HuH-7.5 (cell line): Measurements from ENCODE around the gene SFTPA2.
"Not testable (repeated sequence)": the region's sequence is repeated elsewhere in the genome, so short reads cannot be mapped to it uniquely, and the experiment has no call there.

Source experiments
- DNase-seq: peaks from one replicate; pipeline ENCODE4 v3.0.0; 2011; ENCODE audit warnings: low spot score

The SFTPA2 gene

DNA sequence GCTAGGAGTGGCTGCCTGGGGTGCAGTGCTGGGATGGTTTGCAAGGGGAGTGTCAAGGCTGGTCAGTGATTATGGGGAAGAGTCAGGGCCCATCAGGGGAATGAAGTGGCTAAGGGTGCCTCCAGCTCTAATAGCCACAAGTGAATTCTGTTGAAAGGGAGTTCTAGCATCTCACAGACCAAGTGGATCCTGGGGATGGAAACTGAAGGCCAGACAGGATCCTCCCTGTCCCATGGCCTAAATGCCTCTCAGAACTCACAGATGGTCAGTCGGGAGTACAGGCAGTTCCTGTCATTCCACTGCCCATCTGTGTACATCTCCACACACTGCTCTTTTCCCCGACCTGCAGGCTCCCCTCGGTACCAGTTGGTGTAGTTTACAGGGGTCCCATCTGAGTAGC, 3.2 kb downstream of the SFTPA2 start:
- not testable (repeated sequence) for DNase-seq

DNA sequence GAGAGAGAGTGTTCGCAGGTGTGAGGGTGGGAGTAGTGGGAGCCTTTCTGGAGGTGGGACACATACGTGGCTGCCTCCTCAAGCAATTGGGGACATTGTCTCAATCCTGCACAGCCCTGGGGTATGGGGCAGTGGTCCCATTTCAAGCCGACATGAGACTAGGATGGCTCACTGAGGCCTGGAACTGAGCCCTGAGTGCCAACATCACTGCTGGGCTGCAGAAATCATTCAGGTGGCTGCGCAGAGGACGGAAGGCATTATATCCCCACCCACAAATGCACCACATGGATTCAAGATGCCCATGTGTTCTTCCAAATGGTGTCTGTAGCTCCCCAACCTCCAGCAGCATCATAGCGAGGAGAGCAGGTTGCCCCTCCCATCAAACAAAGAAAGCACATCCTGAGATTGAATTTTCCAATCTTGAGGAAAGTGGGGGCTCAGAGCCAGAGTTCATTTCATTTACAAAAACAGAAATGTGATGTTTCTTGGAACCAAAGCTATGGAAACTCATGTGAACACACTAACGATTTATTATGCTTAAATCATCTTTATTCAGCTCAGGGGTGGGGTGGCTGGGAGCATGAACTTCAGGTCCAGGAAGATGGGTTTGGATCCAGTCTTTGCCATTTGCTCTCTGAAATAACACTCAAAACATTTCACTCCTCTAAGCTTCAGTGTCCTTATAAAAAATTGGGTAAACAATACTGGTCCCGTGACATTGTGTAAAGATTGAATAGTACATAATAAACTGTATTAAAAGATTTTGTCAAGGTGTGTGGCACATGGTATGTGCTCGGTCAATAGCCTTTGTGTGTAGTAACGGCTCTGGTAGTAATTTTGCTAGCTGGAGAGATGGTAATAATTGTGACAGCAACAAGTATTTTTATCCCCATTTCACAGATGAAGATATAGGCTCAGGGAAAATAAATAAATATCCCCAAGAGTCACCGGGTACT, 4.6 kb downstream of the SFTPA2 start:
- DNase-seq, result no peak

DNA sequence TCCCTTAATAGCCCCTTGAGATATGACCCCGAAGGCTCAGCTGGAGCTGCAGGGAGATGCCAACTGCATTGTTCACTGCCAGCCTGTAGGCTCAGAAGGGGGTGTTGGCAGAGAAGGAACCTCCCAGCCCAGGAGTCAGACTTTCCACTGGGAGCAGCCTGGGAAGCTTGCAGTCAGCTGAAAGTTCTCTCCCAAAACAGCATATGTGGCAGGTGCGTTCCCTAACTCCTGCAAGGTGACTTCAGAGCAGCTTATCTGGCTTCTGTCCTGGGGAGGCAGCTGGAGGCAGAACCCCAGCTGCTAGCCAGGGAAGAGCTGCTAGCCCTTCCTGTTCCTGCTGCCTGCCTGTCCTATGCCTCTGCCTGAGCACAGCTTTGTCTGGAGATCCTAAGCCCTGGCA, 8.1 kb downstream of the SFTPA2 start:
- DNase-seq, result no peak

DNA sequence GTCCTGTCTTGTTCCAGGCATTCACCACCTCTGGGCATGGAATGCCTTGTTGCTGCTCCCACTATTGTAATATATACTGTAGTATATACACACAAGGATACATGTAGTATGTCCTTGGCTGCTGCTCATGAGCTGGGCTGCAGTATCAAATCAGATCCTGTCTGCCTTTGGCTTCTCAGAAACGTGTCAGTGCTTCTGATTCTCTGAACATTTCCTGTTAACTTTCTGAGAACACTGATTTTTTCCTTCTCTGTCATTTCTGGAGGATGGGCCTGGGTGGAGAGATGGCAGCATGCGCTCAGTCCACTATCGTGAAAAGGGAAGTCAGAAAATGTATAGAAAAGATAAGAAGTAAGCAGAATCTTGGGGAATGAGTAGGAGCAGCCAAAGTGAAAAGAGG, 12.2 kb downstream of the SFTPA2 start:
- DNase-seq, result no peak

DNA sequence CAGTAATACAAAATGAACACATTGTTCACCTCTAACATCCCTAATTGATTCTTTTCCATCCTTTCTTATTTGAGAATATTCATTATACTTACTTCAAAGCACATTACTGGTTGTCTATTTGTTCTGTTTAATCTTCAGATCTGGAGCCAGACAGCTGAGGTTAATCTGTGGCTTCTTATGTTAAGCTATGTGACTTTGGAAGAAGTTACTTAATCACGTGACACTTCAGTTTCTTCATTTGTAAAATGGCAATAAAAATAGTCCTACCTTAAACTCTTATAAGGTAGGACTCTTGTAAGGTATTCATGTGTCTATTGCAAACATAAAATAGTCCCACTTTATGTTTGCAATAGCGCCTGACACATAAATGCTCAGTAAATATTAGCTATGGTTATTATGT, 13.1 kb downstream of the SFTPA2 start:
- DNase-seq, result not testable (repeated sequence)

DNA sequence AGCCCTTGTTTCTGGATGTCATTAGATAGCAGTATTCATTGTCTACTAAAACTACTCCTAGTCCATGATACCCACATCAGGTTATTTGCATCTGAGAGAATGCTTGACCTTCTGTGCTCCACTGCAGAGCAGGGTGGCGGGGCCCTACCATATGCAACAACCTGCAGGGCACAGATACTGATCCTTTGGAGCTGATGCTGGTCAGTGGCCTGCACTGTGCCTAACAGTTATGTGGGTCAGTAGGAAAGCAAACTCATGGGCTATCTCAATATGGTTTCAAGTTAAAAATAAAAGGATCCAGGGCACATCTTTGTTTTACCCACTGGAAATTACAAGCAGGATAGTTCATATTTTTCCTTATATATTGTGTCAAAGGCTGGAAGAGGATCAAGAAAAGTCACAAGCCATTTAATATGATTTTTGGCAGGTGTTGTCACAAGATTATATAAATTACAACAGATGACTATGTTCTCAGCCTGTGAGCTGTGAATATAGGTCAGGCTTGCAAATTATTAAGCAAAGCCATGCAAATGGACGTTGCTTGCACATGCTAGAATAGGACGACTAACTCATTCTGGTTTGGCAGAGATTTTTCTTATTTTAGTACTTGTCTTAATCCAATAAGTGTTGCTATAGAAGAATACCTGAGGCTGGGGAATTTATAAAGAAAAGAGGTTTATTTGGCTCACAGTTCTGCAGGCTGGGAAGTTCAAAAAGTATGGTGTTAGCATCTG, 15.1 kb downstream of the SFTPA2 start:
- DNase-seq, result not testable (repeated sequence)

DNA sequence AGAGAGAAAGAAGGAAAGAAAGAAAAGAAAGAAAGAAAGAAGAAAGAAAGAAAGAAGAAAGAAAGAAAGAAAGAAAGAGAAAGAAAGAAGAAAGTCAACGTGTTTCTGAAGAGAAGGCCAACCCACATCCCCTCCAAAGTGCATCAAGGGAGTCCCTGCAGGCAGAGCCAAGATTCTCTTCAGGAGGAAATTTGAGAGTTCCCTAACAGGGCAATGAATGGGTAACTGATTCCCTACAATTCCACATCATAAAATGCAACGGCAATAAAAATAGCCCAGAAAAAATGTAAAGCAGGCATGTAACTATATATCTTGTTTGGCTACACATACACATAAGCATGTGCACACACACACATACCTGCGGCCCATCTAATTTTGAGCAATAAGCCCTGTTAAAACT, 15.8 kb downstream of the SFTPA2 start:
- DNase-seq, result not testable (repeated sequence)

DNA sequence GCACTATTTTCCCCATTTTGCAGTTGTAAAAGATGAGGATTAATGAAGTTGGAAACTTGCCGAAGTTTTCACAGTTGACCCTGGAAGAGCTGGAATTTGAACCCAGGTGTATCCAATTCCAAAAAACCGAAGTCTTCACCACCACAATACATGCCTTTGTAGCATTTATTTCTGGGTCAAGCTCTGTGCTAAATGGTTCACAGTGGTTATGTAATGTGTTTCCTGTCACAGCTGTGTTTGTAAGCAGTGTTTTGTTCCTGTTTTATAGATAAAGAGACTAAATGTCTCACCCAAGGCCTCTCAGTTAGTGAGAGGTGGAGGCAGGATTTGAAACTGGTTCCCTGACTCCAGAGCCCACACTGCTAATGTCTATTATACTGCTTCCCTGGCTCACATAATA, 17.6 kb downstream of the SFTPA2 start:
- no peak for DNase-seq

DNA sequence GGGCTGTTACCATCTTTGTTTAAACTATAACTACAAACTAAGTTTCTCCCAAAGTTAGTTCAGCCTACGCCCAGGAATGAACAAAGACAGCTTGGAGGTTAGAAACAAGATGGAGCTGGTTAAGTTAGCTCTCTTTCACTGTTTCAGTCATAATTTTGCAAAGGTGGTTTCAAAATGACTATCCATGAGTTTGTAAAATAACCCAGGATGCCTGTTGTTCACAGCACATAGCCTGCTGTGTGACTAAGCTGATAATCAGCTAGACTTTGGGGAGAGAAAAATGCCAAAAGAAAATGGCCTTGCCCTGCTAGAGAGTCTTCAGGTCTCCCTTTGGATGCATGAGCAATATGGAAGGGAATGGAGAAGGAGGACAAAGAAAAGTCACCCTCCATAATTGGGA, 19.3 kb downstream of the SFTPA2 start:
- DNase-seq, result not testable (repeated sequence)

DNA sequence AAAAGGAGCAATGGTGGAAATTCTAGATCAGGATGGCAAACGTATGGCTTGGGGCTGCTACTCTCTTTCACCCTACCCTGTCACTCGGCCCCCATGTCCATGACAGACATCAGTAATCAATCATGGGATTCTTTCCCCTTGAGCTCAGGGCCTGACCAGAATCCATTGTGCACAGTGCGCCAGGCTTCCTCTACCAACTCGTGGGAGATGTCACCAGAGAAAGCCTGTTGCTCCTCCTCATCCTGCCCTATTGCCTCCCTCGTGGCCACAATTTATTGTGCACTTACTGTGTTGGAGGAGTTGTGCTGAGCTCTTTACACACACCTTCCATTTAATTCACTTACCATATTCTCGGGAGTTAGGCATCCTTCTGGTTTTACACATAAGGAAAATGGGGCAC, 21.9 kb downstream of the SFTPA2 start:
- DNase-seq, result not testable (repeated sequence)

DNA sequence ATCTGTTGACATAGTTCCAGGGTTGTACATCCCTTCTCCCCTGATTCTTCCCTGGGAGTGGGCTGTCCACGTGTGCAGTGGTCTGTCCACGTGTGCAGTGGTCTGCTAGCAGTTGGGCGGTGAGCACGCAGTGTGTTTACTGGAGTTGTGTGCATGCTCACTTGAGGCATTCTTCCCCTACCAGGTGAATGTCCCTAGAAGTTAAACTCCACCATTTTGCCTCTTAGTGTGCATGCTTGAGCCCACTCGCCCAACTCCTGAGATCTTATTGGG, 26.4 kb downstream of the SFTPA2 start:
- not testable (repeated sequence) for DNase-seq

DNA sequence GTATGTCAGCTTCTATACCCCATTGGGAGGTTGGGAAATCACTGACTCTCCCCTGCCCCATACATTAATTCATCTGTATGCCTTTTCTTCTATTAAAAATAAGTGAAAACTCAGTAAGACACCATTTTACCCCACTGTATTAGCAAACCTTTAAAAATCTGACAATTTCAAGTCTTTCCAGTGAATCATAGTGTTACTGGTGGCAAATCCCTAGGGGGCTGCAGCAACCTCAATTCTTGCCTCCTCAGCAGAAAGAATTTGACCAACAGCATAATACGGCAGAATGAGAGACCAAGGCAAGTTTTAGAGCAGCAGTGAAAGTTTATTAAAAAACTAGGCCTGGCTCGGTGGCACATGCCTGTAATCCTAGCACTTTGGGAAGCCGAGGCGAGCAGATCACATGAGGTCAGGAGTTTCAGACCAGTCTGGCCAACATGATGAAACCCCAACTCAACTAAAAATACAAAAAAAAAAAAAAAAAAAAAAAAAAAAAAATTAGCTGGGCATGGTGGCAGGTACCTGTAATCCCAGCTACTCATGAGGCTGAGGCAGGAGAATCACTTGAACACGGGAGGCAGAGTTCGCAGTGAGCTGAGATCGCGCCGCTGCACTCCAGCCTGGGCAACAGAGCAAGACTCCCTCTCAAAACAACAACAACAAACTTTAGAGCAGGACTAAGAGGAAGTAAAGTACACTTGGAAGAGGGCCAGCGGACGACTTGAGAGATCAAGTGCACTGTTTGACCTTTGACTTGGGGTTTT, 26.9 kb downstream of the SFTPA2 start:
- not testable (repeated sequence) for DNase-seq

DNA sequence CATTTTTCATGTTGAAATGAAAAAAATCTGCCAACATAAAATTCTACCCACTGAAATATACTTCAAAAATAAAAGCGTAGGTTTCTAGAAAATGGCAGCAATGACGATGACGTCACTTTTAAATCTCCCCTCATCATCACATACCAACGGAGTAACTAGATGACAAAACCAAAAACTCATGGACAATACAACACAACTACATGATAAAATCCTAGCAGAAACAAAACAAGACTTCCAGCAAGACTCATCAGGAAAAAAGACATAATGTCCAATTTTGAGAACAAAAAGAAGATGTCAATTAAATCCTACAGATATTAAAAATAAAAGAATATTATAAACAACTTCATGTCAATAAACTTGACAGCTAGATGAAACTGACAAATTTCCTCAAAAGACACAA, 31.9 kb downstream of the SFTPA2 start:
- DNase-seq, result not testable (repeated sequence)

DNA sequence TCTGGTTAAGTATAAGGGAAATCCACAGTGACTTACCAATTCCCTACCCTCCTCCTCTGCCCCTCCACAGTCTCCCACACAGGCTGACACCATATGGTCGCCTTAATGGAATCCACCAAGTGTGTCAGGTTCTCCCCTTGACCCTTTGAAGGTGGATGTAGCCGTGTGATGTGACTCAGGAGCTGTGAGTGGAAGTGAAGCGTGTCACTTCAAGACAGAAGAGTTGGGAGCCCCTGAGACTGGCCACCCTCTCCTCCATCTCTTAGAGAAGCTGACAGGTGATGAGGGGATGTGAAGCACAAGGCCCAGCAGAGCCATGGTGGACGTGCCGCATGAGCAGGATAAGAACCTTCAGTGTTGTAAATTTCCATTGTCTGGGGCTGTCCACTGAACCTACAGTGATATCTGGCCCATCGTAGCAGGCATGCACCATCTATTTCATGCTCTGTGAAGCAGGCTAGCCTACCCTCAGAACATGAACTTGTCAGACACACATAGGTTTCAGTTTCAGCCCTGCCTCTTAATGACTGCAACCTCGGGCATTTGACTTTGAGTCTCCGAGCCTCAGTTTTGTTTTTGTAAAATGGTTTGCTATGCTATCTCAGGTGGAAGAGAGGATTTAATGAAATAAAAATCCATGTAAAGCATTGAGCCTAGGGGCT, 35.0 kb downstream of the SFTPA2 start:
- not testable (repeated sequence) for DNase-seq

DNA sequence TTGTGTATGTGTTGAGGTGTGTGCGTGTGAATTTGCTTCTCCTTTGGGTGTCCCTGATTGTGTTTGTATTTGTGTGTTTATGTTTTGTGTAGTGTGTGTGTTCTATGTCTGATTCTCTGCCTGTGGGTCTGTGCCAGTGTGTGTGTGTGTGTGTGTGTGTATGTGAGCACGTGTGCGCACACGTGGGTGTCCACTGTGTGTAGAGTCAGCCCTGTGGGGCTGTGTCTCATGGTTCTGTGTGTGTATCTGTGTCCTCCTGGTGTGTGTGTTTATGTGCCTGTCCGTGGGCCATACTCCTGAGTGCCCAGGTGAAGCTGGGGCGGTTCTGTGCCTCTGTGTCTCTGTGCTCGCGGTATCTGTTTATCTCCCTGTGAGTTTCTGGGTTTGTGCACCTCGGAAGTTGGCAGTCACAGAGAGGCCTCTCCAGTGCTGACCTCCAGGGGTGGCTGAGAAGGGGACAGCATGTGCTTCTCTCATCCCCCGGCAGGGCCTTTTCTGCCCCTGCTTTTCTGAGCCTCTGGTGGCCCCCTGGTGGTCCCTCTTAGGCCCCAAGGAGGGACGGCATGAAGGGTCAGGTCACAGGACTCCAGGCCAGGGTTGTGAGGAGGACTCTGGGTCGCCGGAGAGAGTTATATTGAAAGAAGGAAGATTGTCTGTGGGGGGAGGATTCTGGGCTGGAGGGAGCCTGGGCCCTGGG, 36.9 kb downstream of the SFTPA2 start:
- not testable (repeated sequence) for DNase-seq

DNA sequence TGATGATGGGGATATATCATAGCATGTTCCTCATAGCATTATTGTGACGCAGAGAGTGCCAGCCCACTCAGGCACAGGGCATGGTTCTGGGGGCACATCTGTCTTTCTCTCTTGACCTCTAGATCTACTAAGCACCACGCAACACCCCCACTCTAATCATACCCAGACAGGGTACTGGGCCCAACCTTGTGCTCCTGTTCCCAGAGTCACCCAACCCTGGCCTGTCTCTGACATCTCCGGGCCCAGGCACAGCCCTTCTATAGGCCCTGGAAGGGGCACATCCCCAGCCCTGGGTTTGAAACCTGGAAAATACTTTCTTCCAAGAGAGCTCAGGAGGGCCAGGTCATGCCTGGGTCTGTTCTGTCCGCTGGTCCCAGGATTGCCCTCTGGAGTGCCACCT, 37.7 kb downstream of the SFTPA2 start:
- DNase-seq, result not testable (repeated sequence)

DNA sequence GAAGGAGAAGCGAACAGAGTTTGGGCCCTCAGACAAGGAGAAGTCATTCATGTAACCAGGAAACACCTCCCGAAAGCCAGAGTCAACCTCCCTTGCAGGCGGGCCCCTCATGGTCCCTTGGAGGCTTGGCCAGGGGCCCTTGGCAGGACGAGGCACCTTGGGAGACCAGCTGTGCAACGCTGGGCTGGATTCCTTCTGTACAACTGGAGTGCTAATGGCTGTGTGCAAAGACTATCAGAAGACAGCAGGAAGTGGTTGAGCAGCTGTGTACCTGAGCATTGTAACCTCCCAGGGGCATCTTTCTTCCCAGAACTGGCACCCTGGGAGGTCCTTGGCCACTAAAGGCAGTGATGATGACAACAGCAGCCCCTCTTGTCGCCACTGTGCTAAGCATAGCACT, 38.5 kb downstream of the SFTPA2 start:
- DNase-seq, result not testable (repeated sequence)

DNA sequence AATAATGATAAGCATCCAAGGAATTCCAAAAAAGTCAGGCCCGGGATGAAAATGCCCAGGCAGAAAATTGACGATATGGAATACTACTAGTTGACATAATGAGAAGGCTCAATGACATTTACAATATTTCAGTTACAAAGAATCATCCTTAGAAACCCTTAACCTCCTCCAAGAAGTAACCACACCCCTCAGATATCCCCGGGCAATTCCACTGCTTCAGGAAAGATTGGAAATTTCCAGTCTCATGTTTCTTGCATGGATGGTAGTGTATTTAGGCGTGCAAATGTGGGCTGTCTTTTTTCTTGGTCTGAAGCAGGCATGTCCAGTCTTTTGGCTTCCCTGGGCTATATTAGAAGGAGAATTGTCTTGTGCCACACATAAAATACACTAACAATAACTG, 42.6 kb downstream of the SFTPA2 start:
- not testable (repeated sequence) for DNase-seq

DNA sequence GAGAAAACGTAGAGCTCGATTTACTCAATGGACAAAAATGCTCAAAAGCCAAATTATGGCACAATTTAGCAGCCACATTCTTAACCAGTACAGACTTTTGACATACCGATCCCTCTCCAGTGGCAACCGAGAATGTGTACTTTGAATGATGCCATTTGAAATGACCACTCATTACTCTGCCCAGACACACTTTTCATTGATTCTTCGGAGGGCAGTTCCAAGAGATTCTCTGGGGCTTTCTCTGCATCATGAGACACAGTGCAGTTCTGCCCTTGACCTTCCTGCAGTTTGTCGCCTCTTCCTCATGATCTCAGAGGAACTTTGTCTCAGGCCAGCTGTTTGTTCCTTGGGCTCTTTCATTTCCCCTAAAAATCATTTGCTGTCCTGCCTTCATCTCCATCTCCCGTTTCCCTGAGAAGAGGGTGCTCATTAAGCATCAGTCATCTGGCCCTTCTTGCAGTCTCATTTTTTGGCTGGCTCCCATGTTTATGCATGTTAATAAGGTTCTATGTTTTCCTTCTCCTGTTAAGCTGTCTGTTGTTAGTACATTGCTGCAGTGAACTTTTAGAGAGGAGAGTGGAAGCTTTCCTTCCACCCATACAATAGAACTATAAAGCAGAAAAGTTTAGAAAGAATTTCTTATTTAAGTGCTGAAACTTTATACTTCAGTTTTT, 43.5 kb downstream of the SFTPA2 start:
- not testable (repeated sequence) for DNase-seq

DNA sequence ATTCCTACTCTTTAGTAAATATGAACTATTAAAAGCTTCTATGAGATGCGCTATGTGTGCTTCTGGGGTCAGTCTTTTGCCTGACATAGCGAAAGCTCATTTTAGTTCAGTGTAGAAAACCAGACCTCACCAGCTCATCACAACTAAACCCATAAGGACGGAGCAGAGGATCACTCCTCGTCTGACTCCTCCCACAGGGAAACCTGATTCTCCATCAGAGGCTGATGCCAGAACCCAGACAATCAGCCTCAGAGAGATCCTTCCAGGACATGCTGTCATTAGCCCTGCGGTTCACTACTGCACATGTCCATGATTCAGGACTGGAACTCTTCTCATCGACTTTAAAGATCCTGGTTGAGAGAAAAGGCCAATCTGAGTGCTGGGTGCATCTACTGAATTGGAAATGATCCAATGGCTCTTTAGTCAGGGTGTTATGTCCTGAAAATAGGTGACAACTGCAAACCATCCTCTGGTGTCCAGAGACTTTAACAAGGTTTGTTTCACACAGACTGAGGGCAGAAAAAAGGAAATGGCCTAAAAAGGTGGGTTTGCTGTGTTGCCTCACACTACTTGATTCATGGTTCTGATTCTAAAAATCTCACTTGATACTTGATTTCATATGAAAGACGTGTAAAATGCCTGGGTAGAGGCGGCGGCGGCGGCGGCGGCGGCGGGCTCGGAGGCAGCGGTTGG, 48.2 kb downstream of the SFTPA2 start, which contains the start of gene EIF5AL1:
Gene EIF5AL1, plus strand, starts transcription at position 643 of the 693 bp plus-strand sequence. CDS start 117 bp downstream, outside the sequence.
- not testable (repeated sequence) for DNase-seq
